Measurements from ENCODE around the gene CEP112. TPM values are rescaled to one million over a fixed set of nuclear protein-coding genes. Genes with fewer than 3 reads are reported as not detected.

The CEP112 gene
- polyA plus RNA-seq, 3 donors: 11.8 to 16.4 (median 13.8) TPM

DNA sequence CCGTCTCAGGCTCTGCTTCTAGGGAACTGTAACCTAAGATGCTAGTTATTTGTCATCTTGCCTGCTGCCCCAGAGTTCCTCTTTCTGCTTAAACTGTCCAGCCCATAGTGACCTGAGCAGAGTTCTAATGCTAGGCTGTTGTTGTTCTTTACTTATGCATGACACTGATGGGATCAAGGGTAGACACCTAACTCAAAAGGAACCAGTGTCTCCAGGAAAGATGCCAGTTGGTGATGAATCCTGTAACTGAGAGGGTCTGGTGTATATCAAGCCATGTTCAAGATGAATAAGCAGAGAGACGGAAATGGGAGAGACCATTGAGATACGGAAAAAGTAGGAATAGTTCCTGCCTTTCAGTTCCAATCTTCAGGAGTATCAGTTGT lies 23.6 kb upstream of the CEP112 start:
- no peak for DNase-seq (ENCODE audit: extremely low read depth in 1 of 11, low read depth in 9 of 11, low spot score in 4 of 11)

DNA sequence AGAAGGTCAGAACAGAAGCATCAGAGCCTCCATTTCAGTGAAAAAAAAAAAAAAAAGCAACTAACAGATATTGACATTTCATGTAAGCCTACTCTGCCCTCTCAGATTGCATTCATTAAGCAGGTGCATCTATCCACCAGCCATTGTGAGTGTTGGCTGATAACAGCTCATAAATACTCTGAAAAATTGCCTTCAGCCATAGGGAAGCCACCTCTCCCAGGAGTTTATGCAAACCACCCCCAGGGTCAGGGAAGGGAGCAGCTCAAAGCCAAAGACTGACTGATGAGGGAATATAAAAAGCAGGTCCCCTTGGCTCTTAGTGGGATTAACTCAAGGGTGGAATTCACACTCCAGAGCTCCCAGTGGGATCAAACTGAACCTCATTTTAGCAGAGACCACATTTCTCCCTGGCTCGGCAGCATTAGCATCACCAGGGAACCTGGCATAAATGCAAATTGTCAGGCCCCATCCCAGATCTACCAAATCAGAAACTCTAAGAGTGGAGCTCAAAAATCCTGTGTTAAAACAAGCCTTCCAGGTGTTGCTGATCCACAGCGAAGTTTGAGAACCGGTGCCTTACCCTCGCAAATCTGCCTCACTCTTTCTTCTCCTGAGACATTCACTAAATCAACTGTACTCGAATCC lies 23.1 kb upstream of the CEP112 start:
- no peak for DNase-seq (ENCODE audit: extremely low read depth in 1 of 11, low read depth in 9 of 11, low spot score in 4 of 11)

DNA sequence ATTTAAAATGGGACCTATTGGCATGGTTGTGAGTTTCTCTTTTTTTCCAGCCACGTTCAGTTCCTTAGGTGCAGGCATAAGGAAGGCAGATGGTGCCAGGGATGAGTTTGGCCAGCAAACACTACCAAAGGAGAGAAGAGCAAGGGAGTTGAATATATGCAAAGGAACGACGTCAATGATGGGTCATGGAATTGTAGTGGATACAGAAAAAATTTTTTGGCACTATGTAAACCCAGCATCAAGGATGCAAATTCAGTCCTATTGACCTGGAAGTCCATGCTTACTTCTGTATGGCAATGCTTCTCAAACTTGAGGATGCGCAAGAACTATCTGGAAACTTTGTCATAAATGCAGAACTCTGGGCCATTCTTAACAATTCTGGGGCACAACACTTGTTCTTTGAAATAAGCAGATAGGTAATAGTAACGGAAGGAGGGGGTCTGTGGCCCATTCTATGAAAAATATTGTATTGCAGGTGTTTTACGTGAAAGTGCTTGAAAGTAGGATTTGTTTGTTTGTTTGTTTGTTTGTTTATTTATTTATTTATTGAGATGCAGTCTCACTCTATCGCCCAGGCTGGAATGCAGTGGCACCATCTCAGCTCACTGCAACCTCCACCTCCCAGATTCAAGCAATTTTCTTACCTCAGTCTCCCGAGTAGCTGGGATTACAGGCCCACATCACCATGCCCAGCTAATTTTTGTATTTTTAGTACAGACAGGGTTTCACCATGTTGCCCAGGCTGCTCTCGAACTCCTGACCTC lies 19.3 kb upstream of the CEP112 start:
- DNase-seq (ENCODE audit: extremely low read depth in 1 of 11, low read depth in 9 of 11, low spot score in 4 of 11): no peak

DNA sequence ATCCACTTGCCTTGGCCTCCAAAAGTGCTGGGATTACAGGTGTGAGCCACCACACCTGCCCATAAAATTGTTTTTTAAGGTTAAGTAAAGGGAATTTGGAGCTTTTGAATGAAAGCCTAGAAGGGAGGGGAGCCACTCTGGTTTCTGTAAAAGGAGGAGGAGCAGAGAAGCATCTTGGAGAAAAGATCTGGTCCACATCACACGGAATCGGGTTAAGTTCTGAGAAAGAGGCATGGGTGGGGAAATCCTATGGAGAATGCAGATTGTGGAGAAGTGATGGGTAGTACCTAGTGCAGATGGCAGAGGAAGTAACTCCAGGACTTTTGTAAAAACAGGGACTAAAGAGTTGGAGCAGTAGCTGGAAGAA lies 18.3 kb upstream of the CEP112 start:
- no peak for DNase-seq (ENCODE audit: extremely low read depth in 1 of 11, low read depth in 9 of 11, low spot score in 4 of 11)

DNA sequence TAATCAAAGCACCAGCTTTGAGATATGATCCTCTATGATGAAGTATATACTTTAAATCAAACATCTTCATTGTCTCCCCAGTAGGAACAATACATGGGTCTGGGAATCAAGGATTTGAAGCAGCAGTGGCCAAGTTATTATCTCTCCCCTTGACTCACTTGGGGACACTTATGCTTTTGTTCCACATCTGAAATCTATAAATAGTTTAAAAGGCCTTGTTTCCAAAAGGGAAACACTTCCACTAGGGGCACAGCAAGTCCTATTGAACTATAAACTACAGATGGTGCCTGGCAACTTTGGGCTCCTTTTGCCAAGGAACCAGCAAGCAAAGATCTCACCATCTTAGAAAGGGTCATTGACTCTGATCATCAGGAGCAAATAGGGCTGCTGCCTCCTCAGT lies 16.0 kb upstream of the CEP112 start:
- DNase-seq (ENCODE audit: extremely low read depth in 1 of 11, low read depth in 9 of 11, low spot score in 4 of 11): no peak

DNA sequence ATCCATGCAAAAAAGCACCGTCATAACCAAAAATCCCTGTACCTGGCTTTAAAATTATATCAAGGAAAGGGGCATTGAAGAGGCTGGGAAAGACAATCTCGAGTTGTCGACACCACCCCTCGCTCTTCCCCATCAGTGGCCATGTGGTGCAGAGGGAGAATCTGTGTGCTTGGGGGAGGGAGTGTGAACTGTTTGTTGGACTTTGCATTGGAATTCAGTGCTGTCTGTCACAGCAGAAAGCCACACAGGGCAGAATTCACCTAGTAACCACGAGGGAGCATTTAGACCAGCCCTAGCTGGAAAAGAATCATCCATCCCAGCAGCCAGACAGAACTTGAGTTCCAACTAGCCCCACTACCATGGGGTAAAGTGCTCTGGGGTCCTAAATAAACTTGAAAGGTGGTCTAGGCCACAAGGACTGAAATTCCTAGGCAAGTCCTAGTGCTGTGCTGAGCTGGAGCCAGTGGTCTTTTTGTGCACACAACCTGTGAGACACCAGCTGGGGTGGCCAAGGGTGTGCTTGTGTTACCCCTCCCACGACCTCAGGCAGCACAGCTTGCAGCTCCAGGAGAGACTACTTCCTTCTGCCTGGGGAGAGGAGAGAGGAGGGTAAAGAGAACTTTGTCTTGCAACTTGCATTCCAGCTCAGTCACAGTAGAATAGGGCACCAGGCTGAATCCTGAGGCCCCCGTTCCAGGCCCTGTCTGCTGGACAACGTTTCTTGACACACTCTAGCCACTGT lies 11.5 kb upstream of the CEP112 start:
- no peak for DNase-seq (ENCODE audit: extremely low read depth in 1 of 11, low read depth in 9 of 11, low spot score in 4 of 11)

DNA sequence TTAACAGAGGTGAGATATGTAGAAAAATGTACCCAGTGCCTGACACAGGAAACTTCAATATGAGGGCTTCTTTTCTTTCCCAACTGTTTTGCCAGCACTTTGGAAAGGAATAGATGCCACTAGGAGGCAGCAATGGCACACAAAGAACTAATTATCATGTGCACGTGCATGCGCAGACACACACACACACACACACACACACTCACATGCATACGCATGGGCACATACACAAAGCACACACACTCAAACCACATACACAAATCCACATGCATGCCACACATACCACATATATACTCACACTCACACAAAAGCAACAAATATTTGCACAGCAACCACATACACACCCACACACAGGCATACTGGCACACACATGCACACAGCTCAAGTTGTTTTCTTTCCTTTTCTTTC lies 8.8 kb upstream of the CEP112 start:
- DNase-seq (ENCODE audit: extremely low read depth in 1 of 11, low read depth in 9 of 11, low spot score in 4 of 11): peak in 10 of 11 donors; percentile 36 to 67 (median 52)

DNA sequence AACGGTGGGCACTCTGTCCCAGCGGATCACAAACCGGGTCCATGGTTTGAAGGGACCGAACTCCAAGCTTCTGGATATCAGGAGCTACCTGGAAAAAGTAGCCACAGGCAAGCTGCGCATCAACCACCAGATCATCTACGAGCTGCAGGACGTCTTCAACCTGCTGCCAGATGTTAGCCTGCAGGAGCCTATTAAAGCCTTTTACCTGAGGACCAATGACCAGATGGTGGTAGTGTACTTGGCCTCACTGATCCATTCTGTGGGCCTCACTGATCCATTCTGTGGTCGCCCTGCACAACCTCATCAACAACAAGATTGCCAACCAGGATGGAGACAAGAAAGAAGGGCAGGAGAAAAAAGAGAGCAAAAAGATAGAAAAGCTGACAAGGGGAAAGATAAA lies 6.3 kb upstream of the CEP112 start:
- no peak for DNase-seq (ENCODE audit: extremely low read depth in 1 of 11, low read depth in 9 of 11, low spot score in 4 of 11)

DNA sequence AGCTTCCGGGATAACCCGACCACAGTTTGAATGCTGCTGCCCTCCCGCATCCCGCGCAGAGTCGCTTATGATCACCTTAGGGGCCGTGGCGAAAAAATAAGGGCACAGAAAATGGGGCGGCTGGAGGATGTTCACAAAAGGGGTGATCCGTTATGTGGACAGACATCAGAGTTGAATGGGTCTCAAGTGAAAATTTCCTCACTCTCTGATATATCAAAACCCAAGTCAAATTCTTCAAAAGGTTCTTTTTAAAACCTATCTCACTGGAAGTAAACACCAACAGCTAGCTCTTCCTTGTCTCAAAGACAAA lies 400 bp upstream of the CEP112 start:
- DNase-seq (ENCODE audit: extremely low read depth in 1 of 11, low read depth in 9 of 11, low spot score in 4 of 11): peak in 1 of 11 donors; percentile 13

DNA sequence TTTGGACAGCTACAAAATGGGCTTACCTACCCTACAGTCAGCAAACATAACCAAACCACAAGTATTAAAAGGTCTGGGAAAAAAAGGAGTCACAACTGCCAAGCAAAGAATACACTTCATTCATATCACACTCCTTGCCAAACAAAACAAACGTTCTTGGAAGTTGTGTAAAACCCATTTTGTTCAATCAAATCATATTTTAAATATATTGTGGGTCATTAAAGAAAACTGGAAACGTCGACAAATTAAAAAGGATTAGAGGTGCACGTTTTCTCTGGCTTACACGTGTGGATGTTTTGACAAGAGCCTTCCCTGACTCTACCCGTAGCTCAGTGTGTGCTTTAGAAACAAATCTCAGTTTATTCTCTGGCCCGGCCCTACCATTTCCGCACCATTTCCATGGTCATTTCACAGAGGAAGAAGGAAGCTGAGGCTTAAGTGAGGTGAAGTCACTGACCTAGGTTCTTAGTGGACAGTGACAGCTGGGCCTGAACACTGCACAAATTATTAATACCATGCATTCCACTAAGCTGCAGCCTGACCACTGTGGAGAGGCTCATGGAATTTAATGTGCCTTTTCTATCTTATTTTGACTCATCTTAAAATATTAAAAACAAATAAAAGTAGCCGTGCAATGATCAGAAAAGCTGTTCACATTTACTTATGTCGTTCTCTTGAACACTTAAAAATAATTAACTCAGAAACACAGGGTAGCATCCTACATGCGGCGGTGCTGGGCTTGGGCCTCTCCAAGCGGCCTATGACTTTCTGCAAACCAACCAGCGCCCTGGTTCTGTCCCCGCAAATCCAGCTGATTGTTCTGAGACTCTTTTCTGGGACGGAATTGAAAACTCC lies 968 bp downstream of the CEP112 start:
- DNase-seq (ENCODE audit: extremely low read depth in 1 of 11, low read depth in 9 of 11, low spot score in 4 of 11): peak in 3 of 11 donors; percentile 8 to 37 (median 20)

DNA sequence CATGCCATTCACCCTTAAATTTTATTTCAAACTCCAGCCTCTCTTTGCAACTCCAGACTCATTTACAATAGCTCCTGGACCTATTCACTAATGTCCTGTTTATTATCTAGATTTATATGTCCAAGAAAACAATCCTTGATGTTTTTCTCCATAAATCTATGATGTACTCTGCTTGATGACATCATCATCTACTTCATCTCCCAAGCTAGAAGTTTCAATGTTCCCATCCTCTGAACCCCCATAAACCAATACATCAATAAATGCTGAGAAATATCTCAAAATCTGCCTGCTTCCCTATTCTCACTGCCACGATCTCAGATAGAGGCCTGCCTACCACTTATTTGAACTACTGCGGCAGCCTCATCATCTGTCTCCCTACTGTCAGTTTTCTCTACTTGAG lies 4.2 kb downstream of the CEP112 start:
- DNase-seq (ENCODE audit: extremely low read depth in 1 of 11, low read depth in 9 of 11, low spot score in 4 of 11): no peak

DNA sequence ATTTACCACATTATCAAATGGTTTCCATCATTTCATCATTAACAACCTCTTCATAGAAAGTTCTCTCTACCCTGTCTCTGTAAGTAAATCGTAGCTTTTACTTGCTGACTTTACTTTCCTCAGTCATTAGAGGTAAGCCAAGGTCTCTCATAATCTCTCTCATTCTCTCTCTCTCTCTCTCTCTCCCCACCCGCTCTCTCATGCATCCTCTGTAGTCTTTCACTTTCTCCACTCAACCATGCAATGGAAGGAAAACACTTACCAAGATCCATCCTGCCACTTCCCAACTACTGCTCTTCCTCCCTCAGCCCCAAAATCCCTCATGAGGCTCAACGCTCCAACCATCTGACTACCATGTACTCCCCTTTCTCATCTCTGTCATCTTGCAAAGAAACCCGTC lies 6.1 kb downstream of the CEP112 start:
- DNase-seq (ENCODE audit: extremely low read depth in 1 of 11, low read depth in 9 of 11, low spot score in 4 of 11): no peak

DNA sequence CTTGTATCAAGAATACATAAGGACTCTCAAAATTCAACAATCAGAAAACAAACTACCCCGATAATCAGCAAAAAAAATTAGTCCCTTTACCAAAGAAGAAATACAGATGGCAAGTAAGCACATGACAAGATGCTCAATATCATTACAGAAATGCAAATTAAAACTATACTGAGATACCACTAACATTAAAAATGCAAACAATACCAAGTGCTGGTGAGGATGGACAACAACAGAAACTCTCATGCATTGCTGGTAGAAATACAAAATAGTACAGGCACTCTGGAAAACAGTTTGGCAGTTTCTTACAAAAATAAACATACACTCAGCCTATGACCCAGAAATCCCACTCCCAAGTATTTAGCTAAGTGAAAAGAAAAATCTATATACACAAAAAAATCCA lies 7.5 kb downstream of the CEP112 start:
- no peak for DNase-seq (ENCODE audit: extremely low read depth in 1 of 11, low read depth in 9 of 11, low spot score in 4 of 11)

DNA sequence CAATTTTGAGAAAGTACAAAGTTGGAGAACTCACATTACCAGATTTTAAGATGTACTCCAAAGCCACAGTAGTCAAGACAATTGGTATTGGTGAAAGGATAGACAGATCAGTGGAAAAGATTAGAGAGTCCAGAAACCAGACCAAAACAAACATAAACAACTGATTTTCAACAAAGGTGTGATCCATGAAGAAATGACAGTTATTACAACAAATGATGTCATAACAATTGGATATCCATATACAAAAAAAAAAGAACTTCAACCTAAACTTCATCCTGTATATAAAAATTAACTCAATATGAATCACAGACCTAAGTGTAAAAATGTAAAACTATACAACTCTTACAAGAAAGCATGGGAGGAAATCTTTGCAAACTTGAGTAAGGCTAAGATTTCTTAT lies 8.4 kb downstream of the CEP112 start:
- no peak for DNase-seq (ENCODE audit: extremely low read depth in 1 of 11, low read depth in 9 of 11, low spot score in 4 of 11)

DNA sequence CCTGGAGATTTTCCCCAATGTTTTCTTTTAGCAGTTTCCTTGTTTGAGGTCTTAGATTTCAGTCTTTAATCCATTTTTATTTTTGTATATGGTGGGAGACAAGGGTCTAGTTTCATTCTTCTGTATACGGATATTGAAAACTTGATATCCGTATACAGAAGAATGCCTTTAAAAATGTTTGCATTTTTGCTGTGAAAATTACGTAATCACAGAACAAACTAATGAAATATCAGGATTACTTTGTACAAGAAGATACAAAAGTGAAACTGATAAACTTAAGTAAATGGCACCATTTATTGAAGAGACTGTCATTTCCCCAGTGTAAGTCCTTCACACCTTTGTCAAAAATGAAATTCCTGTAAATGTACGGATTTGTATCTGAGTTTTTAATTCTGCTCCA lies 13.3 kb downstream of the CEP112 start:
- no peak for DNase-seq (ENCODE audit: extremely low read depth in 1 of 11, low read depth in 9 of 11, low spot score in 4 of 11)

DNA sequence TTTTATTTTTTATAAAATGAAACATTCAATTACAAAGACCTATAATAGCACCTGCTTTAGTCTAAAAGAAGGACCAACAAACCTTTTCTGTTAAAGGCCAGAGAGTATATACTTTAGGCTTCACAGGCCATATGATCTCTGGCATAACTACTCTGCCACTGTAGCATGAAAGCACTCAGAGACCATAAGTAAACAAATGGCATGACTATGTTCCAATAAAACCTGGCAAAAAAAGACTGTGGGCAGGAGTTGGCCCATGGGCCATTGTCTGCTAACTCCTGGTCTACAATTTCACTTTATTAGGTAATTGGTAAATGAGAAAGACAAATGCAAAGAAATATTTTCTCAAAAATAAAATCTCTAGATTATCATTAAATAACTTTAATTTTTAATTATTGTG lies 14.9 kb downstream of the CEP112 start:
- no peak for DNase-seq (ENCODE audit: extremely low read depth in 1 of 11, low read depth in 9 of 11, low spot score in 4 of 11)

DNA sequence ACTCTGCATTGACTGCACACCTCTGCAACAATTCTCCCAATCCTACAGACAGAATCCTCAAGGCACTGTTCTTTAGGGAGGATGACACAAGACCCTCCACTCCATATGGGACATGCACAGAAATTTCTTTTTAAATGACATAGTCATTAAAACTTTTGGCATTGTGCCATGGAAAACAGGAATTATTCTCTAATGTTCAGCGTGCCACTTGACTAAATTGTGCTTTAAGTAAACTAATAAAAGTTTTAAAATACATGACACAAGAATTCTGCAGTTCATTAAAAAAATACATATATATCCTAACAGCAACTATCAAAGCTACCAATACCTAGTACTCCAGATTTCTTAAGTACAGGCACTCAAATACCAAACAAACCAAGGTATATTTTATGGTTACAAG lies 16.0 kb downstream of the CEP112 start:
- peak in 1 of 11 donors; percentile 7 for DNase-seq (ENCODE audit: extremely low read depth in 1 of 11, low read depth in 9 of 11, low spot score in 4 of 11)

DNA sequence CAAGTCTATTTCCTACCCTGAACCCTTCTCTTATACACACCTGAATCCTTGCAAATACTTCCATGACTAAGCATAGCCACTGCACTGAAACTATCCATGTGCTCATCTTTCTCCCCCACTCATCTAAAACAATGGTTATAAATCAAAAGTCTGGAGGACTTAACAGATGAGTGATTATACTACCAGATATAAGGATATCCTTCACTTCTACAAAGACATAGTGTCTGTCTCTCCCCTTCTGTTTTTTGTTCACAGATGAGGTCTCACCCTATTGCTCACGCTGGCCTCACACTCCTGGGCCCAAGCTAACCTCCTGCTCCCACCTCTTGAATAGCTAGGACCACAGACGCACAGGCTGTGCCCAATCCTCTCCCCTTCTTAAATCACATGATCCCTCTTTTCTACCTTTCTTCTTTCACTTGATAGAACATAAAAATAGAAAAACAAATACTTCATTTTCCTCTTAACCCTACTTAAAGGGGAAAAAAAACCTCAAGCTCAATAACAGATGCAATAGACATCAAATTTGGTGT lies 19.2 kb downstream of the CEP112 start:
- DNase-seq (ENCODE audit: extremely low read depth in 1 of 11, low read depth in 9 of 11, low spot score in 4 of 11): no peak

DNA sequence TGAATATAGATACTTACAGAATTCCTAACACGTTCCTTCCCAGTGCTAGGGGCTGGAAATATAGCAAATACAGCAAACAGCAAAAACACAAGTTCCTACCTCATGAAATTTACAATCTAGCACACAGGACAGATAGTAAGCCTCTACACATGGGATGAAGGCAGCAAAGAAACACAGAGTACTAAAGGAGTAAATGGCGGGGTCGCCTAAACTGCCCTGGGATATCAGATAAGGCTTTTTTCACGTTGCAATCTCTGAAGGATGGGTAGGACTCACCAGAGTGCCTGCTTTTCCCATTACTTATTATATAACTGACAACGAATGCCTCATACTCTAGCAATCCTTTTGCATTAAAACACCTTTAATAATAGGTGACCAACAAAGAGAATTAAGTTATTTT lies 19.8 kb downstream of the CEP112 start:
- no peak for DNase-seq (ENCODE audit: extremely low read depth in 1 of 11, low read depth in 9 of 11, low spot score in 4 of 11)

All from renal cortex interstitium (tissue), 11 donors.